SK-N-SH (cell line): Measurements from ENCODE around the gene MAPRE2.

Experiments
- NRF1 ChIP-seq: IDR thresholded peaks from 2 replicates; pipeline ENCODE4 v1.6.1; 2012; ENCODE audit warnings: low read depth, mild to moderate bottlenecking, low read length
- YY1 ChIP-seq: IDR thresholded peaks from 2 replicates; pipeline ENCODE4 v1.4.0; 2012; ENCODE audit warnings: low read depth, mild to moderate bottlenecking
- TF ChIP-seq, protein P1 (sequence below): fragments of 200-600 bp; sonication (generic); IDR thresholded peaks from 2 replicates; pipeline ENCODE4 v1.6.1; 2017; ENCODE audit warnings: antibody characterized with exemption, mild to moderate bottlenecking, moderate library complexity
- TF ChIP-seq, protein P2 (sequence below): IDR thresholded peaks from 2 replicates; pipeline ENCODE4 v1.6.1; 2012; ENCODE audit warnings: mild to moderate bottlenecking, low read depth, low read length, moderate library complexity

DNA sequence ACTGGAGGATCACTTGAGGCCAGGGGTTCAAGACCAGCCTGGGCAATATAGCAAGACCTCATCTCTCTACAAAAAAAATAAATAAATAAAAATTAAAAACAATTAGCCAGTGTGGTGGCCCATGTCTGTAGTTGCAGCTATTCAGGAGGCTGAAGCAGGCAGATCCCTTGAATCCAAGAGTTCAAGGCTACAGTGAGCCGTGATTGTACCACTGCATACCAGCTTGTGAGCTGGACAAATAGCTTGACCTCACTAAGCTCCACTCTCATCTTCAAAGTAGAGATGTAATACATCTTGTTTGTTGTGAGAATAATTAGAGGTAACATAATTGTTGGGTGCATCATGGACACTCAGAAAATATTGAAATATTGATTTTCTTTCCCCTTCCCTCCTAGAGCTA, 31.1 kb upstream of the MAPRE2 start:
- TF ChIP-seq YY1: no peak
- TF ChIP-seq, protein P1, sequence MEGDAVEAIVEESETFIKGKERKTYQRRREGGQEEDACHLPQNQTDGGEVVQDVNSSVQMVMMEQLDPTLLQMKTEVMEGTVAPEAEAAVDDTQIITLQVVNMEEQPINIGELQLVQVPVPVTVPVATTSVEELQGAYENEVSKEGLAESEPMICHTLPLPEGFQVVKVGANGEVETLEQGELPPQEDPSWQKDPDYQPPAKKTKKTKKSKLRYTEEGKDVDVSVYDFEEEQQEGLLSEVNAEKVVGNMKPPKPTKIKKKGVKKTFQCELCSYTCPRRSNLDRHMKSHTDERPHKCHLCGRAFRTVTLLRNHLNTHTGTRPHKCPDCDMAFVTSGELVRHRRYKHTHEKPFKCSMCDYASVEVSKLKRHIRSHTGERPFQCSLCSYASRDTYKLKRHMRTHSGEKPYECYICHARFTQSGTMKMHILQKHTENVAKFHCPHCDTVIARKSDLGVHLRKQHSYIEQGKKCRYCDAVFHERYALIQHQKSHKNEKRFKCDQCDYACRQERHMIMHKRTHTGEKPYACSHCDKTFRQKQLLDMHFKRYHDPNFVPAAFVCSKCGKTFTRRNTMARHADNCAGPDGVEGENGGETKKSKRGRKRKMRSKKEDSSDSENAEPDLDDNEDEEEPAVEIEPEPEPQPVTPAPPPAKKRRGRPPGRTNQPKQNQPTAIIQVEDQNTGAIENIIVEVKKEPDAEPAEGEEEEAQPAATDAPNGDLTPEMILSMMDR: no peak
- TF ChIP-seq, protein P2, sequence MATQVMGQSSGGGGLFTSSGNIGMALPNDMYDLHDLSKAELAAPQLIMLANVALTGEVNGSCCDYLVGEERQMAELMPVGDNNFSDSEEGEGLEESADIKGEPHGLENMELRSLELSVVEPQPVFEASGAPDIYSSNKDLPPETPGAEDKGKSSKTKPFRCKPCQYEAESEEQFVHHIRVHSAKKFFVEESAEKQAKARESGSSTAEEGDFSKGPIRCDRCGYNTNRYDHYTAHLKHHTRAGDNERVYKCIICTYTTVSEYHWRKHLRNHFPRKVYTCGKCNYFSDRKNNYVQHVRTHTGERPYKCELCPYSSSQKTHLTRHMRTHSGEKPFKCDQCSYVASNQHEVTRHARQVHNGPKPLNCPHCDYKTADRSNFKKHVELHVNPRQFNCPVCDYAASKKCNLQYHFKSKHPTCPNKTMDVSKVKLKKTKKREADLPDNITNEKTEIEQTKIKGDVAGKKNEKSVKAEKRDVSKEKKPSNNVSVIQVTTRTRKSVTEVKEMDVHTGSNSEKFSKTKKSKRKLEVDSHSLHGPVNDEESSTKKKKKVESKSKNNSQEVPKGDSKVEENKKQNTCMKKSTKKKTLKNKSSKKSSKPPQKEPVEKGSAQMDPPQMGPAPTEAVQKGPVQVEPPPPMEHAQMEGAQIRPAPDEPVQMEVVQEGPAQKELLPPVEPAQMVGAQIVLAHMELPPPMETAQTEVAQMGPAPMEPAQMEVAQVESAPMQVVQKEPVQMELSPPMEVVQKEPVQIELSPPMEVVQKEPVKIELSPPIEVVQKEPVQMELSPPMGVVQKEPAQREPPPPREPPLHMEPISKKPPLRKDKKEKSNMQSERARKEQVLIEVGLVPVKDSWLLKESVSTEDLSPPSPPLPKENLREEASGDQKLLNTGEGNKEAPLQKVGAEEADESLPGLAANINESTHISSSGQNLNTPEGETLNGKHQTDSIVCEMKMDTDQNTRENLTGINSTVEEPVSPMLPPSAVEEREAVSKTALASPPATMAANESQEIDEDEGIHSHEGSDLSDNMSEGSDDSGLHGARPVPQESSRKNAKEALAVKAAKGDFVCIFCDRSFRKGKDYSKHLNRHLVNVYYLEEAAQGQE: no peak
- TF ChIP-seq NRF1: no peak
